ENCODE measurements around the gene GSX2.

The GSX2 gene

DNA sequence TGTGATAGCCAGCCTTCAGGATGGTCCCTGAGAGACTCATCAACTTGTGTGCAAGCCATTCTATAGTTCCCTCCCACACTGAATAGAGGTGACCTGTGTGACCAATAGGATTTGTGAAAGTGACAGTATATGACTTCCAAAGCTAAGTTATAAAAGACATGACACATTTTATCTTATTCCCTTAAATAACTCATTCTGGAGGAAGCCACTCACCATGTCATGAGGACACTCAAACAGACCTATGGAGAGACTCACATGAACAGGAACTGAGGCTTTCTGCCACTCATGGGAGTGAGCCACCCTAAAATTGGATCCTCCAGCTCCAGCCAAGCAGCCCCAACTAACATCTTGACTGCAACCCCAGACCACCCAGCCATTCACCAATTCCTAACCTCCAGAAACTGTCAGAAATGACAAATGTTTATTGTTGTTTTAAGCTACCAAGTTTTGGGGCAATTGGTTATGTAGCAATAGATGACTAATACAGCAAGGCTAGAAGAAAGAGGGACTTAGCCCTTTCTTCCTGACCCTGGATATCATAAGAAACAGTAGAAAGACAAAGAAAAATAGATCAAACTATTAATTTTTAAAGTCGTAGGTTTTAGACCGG, 26.6 kb upstream of the GSX2 start:
- no peak overlapping the region for H3K27ac ChIP-seq

DNA sequence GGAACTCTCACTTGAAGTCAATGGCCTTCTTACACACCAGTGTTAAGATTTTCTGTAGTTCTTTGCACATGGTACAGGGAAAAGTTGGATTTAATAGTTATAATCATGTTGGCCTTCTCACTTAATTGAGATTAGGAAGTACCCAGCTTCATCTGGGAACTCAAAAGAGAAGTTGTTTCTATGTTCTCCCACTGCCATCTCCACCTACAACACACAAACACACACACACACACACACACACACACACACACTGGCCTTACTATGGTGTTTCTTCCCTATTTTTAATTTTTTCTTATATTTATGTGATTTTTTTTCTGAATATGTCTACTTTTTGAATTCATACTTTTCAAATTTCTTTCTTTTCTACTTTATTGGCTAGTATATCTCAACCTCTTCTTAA, 25.6 kb upstream of the GSX2 start:
- no peak overlapping the region for H3K27ac ChIP-seq
- no peak overlapping the region for H3K4me3 ChIP-seq

More for the DNA sequence above, 26.6 kb upstream of the GSX2 start:
- H3K4me3 ChIP-seq: no peak overlapping the region

- Histone ChIP-seq H3K27ac (no peak overlapping the region), H3K4me3 (no peak overlapping the region)
Observed at GRCh38 chr4:54076673-54077072, 23.3 kb upstream of the GSX2 start.

DNA sequence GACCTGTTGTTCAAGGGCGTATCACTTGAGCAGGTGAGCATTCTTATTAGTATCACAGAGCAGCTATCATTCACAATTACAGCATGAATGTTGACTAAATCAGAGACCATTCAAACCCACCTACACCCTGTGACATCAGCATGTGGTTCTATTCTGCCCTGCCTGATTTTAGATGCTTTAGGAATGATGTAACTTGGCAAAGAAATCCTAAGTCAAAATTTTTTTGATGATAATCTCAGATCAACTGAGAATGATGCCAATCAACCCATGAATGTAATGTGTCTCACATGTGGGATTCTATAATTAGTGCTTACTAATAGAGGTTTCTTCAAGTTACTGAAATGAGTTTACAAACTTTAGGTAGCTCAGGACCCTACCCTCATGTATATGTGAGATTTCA, 22.2 kb upstream of the GSX2 start:
- Histone ChIP-seq H3K27ac (no peak overlapping the region), H3K4me3 (no peak overlapping the region)

DNA sequence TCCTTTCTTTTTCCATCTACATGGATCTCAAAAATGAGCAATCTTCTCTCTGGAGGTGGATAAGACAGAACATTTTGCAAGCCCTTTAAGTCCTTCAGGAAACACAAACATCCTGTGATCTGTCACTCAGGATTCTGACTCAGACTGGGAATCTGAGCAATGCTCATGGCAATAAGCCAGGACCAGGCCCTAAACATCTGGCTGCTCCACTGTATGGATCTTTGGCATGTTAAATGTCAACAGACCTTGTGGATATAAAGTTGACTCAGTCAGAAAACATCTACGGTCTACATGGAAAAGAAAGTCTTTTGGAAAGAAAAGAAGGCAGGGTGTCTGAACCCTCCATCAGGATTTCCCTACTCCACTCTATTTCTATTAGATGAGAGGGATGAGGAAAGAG, 17.8 kb upstream of the GSX2 start:
- H3K27ac ChIP-seq: peak overlapping the region in 2 of 21 experiments; percentile 12 to 24

GRCh38 chr4:54085284-54085683, 14.7 kb upstream of the GSX2 start:
- peak overlapping the region in 3 of 21 experiments; percentile 7 to 33 (median 28) for H3K27ac ChIP-seq
- H3K4me3 ChIP-seq: no peak overlapping the region

More for the DNA sequence above, 17.8 kb upstream of the GSX2 start:
- H3K4me3 ChIP-seq: no peak overlapping the region

DNA sequence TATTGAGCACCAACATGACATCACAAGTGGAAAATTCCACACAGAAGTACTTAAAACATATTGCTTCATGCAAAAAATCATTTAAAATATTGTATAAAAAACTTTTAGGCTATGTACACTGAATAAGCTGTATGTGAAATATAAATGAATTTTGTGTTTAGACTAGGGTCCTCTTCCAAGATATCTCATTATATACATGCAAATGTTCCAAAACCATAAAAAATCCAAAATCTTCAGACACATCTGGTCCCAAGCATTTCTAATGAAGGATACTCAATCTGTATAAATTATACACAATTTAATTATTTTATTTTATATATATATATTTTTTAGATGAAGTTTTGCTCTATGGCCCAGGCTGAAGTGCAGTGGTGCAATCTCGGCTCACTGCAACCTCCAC, 10.1 kb upstream of the GSX2 start:
- H3K4me3 ChIP-seq: no peak overlapping the region

GRCh38 chr4:54090404-54090803, 9.6 kb upstream of the GSX2 start:
- no peak overlapping the region for H3K27ac ChIP-seq
- no peak overlapping the region for H3K4me3 ChIP-seq

More for the DNA sequence above, 10.1 kb upstream of the GSX2 start:
- H3K27ac ChIP-seq: no peak overlapping the region

GRCh38 chr4:54090804-54091623, 8.9 kb upstream of the GSX2 start:
- Histone ChIP-seq H3K27ac (peak overlapping the region in 4 of 21 experiments; percentile 34 to 54 (median 40)), H3K4me3 (peak overlapping the region; percentile 16 to 49 (median 29))

- H3K27ac ChIP-seq: peak overlapping the region in 8 of 21 experiments; percentile 0 to 63 (median 44)
- H3K4me3 ChIP-seq: peak overlapping the region; percentile 16 to 49 (median 29)
Observed at GRCh38 chr4:54091637-54092404, 8.1 kb upstream of the GSX2 start.

- Histone ChIP-seq H3K27ac (peak overlapping the region in 8 of 21 experiments; percentile 0 to 63 (median 44)), H3K4me3 (peak overlapping the region; percentile 16 to 49 (median 29))
Observed at GRCh38 chr4:54092405-54093323, 7.3 kb upstream of the GSX2 start.

DNA sequence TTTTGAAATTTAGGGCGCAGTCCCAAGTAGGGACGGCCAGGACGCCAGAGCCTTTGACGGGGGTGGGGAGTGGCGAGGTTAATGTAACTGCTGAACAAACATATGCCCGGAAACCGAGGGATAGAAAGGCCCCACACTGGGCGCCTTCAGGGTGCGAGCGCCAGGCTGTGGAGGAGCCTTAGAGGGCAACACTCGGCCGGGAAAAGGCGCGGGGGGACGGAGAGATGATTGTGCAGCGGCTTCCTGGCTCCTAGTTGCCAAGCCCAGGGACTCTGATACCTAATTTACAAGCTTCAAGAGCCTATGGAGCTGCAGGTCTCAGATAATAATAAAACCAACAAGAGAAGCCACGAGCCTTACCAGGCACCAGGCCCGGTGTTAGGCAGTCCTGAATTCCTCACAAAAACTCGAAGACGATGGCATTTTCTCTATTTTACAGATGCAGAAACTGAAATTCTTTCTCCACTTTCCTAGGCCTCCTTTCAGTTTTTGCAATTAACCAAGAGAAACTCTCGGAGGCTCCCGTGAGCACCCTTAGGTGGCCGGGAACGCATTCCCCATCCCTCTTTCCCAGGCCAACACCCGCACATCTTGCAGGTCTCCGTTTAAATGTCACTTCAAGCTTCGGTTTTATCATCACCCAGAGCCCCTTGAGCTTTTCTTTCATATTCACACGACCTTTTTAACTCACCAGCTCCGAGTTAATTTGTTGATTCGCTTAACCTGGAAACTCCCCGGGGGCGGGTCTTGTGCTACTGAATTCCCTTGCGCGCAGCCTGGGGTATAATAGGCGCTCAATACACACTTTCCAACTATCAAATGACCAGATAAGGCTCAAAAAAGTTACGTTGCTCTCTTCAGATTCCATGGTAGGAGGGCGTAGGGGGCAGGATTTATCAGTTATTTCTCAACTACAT, 6.4 kb upstream of the GSX2 start:
- H3K27ac ChIP-seq: no peak overlapping the region
- no peak overlapping the region for H3K4me3 ChIP-seq

DNA sequence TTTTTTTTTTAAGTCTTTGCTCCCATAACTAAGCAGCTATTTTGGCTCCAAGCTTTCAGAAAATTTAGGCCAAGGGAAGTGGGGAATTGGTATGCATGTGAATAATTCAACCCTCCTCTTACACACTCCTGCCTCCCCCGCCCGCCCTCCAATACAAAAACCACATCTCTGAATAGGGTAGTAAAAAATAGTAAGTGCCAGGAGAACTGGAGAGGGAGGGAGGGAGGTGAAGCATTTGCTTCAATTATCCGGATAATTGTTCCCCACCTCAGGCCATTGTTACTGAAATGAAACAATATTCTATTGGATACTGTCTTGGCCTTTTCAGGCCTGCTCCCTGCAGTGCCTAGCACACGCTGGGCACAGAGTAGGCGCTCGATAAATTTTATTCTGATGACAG, 5.5 kb upstream of the GSX2 start:
- Histone ChIP-seq H3K27ac (no peak overlapping the region), H3K4me3 (no peak overlapping the region)

DNA sequence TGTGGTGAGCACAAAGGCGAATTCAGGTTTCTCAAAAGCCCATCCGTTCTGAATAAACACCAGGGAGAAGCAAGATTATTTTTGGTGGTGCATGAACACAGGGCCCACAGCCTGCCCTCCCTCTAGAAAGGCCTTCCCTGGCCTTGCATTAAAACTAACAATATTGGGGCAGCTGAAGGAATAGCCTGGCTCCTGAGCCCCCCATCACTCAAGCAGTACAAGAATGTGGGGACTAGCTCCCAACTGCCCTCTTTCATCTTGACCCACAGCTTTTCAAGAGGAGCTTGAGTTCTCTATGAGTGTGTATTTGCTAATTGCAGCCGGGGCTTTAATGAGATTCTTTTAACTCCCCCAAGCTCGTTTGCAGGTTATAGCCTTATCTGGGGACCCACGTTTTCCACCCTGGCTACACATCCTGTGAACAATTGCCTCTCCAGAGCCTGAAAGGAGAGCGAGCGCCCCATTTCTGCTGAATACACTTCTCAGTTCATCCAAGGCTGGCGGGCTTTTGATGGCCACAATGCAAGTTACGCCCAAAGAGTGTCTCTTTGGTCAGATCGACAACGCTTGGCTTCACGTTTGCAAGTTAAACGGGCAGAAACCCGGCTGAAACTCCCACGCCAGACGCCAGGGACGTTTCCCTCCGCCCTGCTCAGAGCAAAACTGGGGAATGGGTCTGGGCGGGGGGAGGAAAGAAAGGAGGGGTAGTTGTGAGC, 4.7 kb upstream of the GSX2 start:
- H3K27ac ChIP-seq: no peak overlapping the region
- no peak overlapping the region for H3K4me3 ChIP-seq

- H3K27ac ChIP-seq: no peak overlapping the region
- no peak overlapping the region for H3K4me3 ChIP-seq
Observed at GRCh38 chr4:54096295-54096962, 3.5 kb upstream of the GSX2 start.

DNA sequence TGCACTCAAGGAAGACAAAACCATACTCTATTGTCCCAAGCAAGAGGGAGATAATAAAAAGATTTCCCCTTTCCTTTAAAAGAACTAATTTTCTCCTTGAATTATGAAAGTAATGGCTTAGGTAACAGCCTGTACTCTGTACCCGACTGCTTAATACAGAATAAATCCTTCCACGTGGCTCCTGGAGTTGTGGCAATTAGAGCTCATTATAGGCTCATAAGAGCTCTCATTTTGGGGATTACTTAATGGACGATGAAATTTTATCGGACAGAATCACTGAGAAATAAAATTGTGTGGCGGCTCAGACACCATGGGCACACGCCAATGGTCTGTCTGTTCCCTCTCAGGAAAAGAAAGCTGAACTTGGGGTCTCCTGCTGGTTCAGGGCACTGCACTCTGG, 2.8 kb upstream of the GSX2 start:
- Histone ChIP-seq H3K27ac (no peak overlapping the region), H3K4me3 (no peak overlapping the region)

- no peak overlapping the region for H3K27ac ChIP-seq
- no peak overlapping the region for H3K4me3 ChIP-seq
Observed at GRCh38 chr4:54098375-54098774, 1.6 kb upstream of the GSX2 start.

Measured in skin epidermis (tissue), 12 donors.